ENCODE results near the gene KNCN.

KNCN gene

GRCh38 chr1:46503421-46503820, 48.0 kb downstream of the KNCN start:
- DNase-seq (ENCODE audit: extremely low spot score), result no peak
- POLR2A ChIA-PET, result no interaction called here
- TF ChIP-seq NFRKB (IDR thresholded peaks at IDR 0.05) (no peak), ARNT (IDR thresholded peaks at IDR 0.05) (no peak), FOXK2 (IDR thresholded peaks at IDR 0.05) (no peak), SP1 (IDR thresholded peaks at IDR 0.05) (no peak), SUZ12 (IDR thresholded peaks at IDR 0.05) (no peak), ELF4 (IDR thresholded peaks at IDR 0.05) (no peak), PKNOX1 (IDR thresholded peaks at IDR 0.05) (no peak), FOXA1 (IDR thresholded peaks at IDR 0.05) (no peak), CTBP1 (IDR thresholded peaks at IDR 0.05; ENCODE audit: borderline replicate concordance) (no peak), LEF1 (IDR thresholded peaks at IDR 0.05; ENCODE audit: borderline replicate concordance) (no peak), BHLHE40 (IDR thresholded peaks at IDR 0.05; ENCODE audit: borderline replicate concordance) (no peak)
- CTCF ChIA-PET, result no interaction called here

GRCh38 chr1:46501528-46501927, 49.9 kb downstream of the KNCN start:
- TF ChIP-seq PKNOX1 (IDR thresholded peaks at IDR 0.05), result no peak
- no peak for TF ChIP-seq NFRKB (IDR thresholded peaks at IDR 0.05)
- no peak for TF ChIP-seq ELF4 (IDR thresholded peaks at IDR 0.05)
- no peak for TF ChIP-seq ZNF384 (IDR thresholded peaks at IDR 0.05)
- TF ChIP-seq SP1 (IDR thresholded peaks at IDR 0.05), result no peak
- TF ChIP-seq SUZ12 (IDR thresholded peaks at IDR 0.05), result no peak
- no peak for TF ChIP-seq CTBP1 (IDR thresholded peaks at IDR 0.05; ENCODE audit: borderline replicate concordance)
- TF ChIP-seq BHLHE40 (IDR thresholded peaks at IDR 0.05; ENCODE audit: borderline replicate concordance), result no peak
- TF ChIP-seq FOXM1 (IDR thresholded peaks at IDR 0.05; ENCODE audit: borderline replicate concordance), result no peak
- ChIA-PET POLR2A (no interaction called here), CTCF (no interaction called here)

GRCh38 chr1:46497665-46498064, 53.8 kb downstream of the KNCN start:
- TF ChIP-seq ARNT (IDR thresholded peaks at IDR 0.05), result no peak
- no peak for TF ChIP-seq ZNF384 (IDR thresholded peaks at IDR 0.05)
- TF ChIP-seq ELF4 (IDR thresholded peaks at IDR 0.05), result no peak
- TF ChIP-seq CTBP1 (IDR thresholded peaks at IDR 0.05; ENCODE audit: borderline replicate concordance), result no peak
- no peak for TF ChIP-seq PKNOX1 (IDR thresholded peaks at IDR 0.05)
- no peak for TF ChIP-seq LEF1 (IDR thresholded peaks at IDR 0.05; ENCODE audit: borderline replicate concordance)
- TF ChIP-seq FOXM1 (IDR thresholded peaks at IDR 0.05; ENCODE audit: borderline replicate concordance), result no peak
- TF ChIP-seq SUZ12 (IDR thresholded peaks at IDR 0.05), result no peak
- no peak for TF ChIP-seq NFRKB (IDR thresholded peaks at IDR 0.05)
- no peak for TF ChIP-seq FOXK2 (IDR thresholded peaks at IDR 0.05)
- no peak for TF ChIP-seq FOXA1 (IDR thresholded peaks at IDR 0.05)
- TF ChIP-seq SP1 (IDR thresholded peaks at IDR 0.05), result no peak
- no peak for TF ChIP-seq L3MBTL2 (conservative IDR thresholded peaks at IDR 0.05)
- ChIA-PET POLR2A (no interaction called here), CTCF (no interaction called here)
- no peak for DNase-seq (ENCODE audit: extremely low spot score)

More at GRCh38 chr1:46501528-46501927, 49.9 kb downstream of the KNCN start:
- DNase-seq (ENCODE audit: extremely low spot score), result no peak

- no peak for TF ChIP-seq TARDBP (IDR thresholded peaks at IDR 0.05)
- TF ChIP-seq SUZ12 (IDR thresholded peaks at IDR 0.05), result no peak
- TF ChIP-seq HDGF (IDR thresholded peaks at IDR 0.05; ENCODE audit: borderline replicate concordance), result no peak
- TF ChIP-seq ARNT (IDR thresholded peaks at IDR 0.05), result no peak
- TF ChIP-seq FOXA1 (IDR thresholded peaks at IDR 0.05), result no peak
- TF ChIP-seq ELF4 (IDR thresholded peaks at IDR 0.05), result no peak
- no peak for TF ChIP-seq FOXM1 (IDR thresholded peaks at IDR 0.05; ENCODE audit: borderline replicate concordance)
- TF ChIP-seq LEF1 (IDR thresholded peaks at IDR 0.05; ENCODE audit: borderline replicate concordance), result no peak
- TF ChIP-seq NFRKB (IDR thresholded peaks at IDR 0.05), result no peak
- TF ChIP-seq SP1 (IDR thresholded peaks at IDR 0.05), result no peak
- TF ChIP-seq ZNF384 (IDR thresholded peaks at IDR 0.05), result no peak
- no peak for TF ChIP-seq CTBP1 (IDR thresholded peaks at IDR 0.05; ENCODE audit: borderline replicate concordance)
- no peak for TF ChIP-seq L3MBTL2 (conservative IDR thresholded peaks at IDR 0.05)
- no peak for DNase-seq (ENCODE audit: extremely low spot score)
- ChIA-PET POLR2A (no interaction called here), CTCF (no interaction called here)
Measured at GRCh38 chr1:46497020-46497419, 54.4 kb downstream of the KNCN start.

GRCh38 chr1:46496505-46496904, 54.9 kb downstream of the KNCN start:
- DNase-seq (ENCODE audit: extremely low spot score), result no peak
- TF ChIP-seq ZNF384 (IDR thresholded peaks at IDR 0.05) (no peak), L3MBTL2 (conservative IDR thresholded peaks at IDR 0.05) (no peak)
- ChIA-PET CTCF (no interaction called here), POLR2A (no interaction called here)

GRCh38 chr1:46495778-46496177, 55.7 kb downstream of the KNCN start:
- CTCF ChIA-PET, result no interaction called here
- no peak for TF ChIP-seq L3MBTL2 (conservative IDR thresholded peaks at IDR 0.05)
- TF ChIP-seq CTBP1 (IDR thresholded peaks at IDR 0.05; ENCODE audit: borderline replicate concordance), result no peak
- no peak for TF ChIP-seq FOXM1 (IDR thresholded peaks at IDR 0.05; ENCODE audit: borderline replicate concordance)
- no peak for TF ChIP-seq ZNF384 (IDR thresholded peaks at IDR 0.05)
- TF ChIP-seq ARNT (IDR thresholded peaks at IDR 0.05), result no peak
- no peak for TF ChIP-seq NFRKB (IDR thresholded peaks at IDR 0.05)
- TF ChIP-seq FOXA1 (IDR thresholded peaks at IDR 0.05), result no peak
- TF ChIP-seq SUZ12 (IDR thresholded peaks at IDR 0.05), result no peak
- TF ChIP-seq PKNOX1 (IDR thresholded peaks at IDR 0.05), result no peak
- no peak for TF ChIP-seq HDGF (IDR thresholded peaks at IDR 0.05; ENCODE audit: borderline replicate concordance)
- TF ChIP-seq LEF1 (IDR thresholded peaks at IDR 0.05; ENCODE audit: borderline replicate concordance), result no peak
- no peak for TF ChIP-seq FOXK2 (IDR thresholded peaks at IDR 0.05)
- no peak for TF ChIP-seq SP1 (IDR thresholded peaks at IDR 0.05)
- TF ChIP-seq TARDBP (IDR thresholded peaks at IDR 0.05), result no peak
- no peak for TF ChIP-seq ELF4 (IDR thresholded peaks at IDR 0.05)
- no peak for TF ChIP-seq BHLHE40 (IDR thresholded peaks at IDR 0.05; ENCODE audit: borderline replicate concordance)
- POLR2A ChIA-PET, result interaction anchor here (0.7 kb wide), 1 partner anchor 24 kb away, joined by 3 read pairs; no protein-coding TSS in a partner anchor
- no peak for DNase-seq (ENCODE audit: extremely low spot score)

All from HEK293T (cell line).